ENCODE data around the gene NMNAT2.

GRCh38 chr1:183356534-183357182, 61.5 kb downstream of the NMNAT2 start:
- TF ChIP-seq, protein P1, sequence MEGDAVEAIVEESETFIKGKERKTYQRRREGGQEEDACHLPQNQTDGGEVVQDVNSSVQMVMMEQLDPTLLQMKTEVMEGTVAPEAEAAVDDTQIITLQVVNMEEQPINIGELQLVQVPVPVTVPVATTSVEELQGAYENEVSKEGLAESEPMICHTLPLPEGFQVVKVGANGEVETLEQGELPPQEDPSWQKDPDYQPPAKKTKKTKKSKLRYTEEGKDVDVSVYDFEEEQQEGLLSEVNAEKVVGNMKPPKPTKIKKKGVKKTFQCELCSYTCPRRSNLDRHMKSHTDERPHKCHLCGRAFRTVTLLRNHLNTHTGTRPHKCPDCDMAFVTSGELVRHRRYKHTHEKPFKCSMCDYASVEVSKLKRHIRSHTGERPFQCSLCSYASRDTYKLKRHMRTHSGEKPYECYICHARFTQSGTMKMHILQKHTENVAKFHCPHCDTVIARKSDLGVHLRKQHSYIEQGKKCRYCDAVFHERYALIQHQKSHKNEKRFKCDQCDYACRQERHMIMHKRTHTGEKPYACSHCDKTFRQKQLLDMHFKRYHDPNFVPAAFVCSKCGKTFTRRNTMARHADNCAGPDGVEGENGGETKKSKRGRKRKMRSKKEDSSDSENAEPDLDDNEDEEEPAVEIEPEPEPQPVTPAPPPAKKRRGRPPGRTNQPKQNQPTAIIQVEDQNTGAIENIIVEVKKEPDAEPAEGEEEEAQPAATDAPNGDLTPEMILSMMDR (IDR thresholded peaks at IDR 0.05; ENCODE audit: low read depth, low read length) = no peak
- no peak for TF ChIP-seq POLR2A (IDR thresholded peaks at IDR 0.05; ENCODE audit: extremely low read depth, insufficient read length)
- no peak for TF ChIP-seq MYC (IDR thresholded peaks at IDR 0.05; ENCODE audit: low read depth, low read length)
- TF ChIP-seq MAX (IDR thresholded peaks at IDR 0.05; ENCODE audit: low read depth, low read length) = no peak
